NCI-H128 (cell line): Measurements from ENCODE around the gene RNF144A.
A peak's percentile ranks its signal among the peaks of the same experiment; 100 is the strongest.

ENCODE experiments used
- DNase-seq: peaks from one replicate; lab custom pipeline; 2025; ENCODE audit not compliant: unreplicated experiment; lab: John Stamatoyannopoulos, UW

Gene RNF144A

GRCh38 chr2:7040547-7040946 is 123.3 kb downstream of the RNF144A start:
- DNase-seq: no peak

- DNase-seq: no peak
Observed at GRCh38 chr2:7041421-7041820, 124.2 kb downstream of the RNF144A start.

GRCh38 chr2:7043690-7044089 is 126.5 kb downstream of the RNF144A start:
- no peak for DNase-seq

GRCh38 chr2:7044253-7045250 is 127.3 kb downstream of the RNF144A start:
- no peak for DNase-seq

- no peak for DNase-seq
Observed at GRCh38 chr2:7045601-7046590, 128.7 kb downstream of the RNF144A start.

- no peak for DNase-seq
Observed at GRCh38 chr2:7047661-7048060, 130.4 kb downstream of the RNF144A start.

GRCh38 chr2:7048762-7049294 is 131.6 kb downstream of the RNF144A start:
- DNase-seq: no peak

GRCh38 chr2:7052404-7052803 is 135.2 kb downstream of the RNF144A start:
- no peak for DNase-seq

GRCh38 chr2:7053650-7054265 is 136.5 kb downstream of the RNF144A start:
- DNase-seq: peak; percentile 67

- DNase-seq: peak; percentile 41
Observed at GRCh38 chr2:7057865-7058400, 140.7 kb downstream of the RNF144A start.

GRCh38 chr2:7060156-7060555 is 142.9 kb downstream of the RNF144A start:
- DNase-seq: no peak

GRCh38 chr2:7060631-7061449 is 143.6 kb downstream of the RNF144A start:
- no peak for DNase-seq

GRCh38 chr2:7061450-7061789 is 144.2 kb downstream of the RNF144A start:
- DNase-seq: no peak

GRCh38 chr2:7061921-7062320 is 144.7 kb downstream of the RNF144A start:
- DNase-seq: no peak

- no peak for DNase-seq
Observed at GRCh38 chr2:7063789-7064188, 146.6 kb downstream of the RNF144A start.

GRCh38 chr2:7068457-7068856 is 151.2 kb downstream of the RNF144A start:
- DNase-seq: no peak

- no peak for DNase-seq
Observed at GRCh38 chr2:7070483-7070882, 153.3 kb downstream of the RNF144A start.

GRCh38 chr2:7071154-7071553 is 153.9 kb downstream of the RNF144A start:
- no peak for DNase-seq

GRCh38 chr2:7071916-7072556 is 154.8 kb downstream of the RNF144A start:
- DNase-seq: no peak
